IPS-20b (cell line): ENCODE data around the gene OR5K3.
"Not testable (repeated sequence)": the region's sequence is repeated elsewhere in the genome, so short reads cannot be mapped to it uniquely, and the experiment has no call there.

Experiments used
- H3K27ac ChIP-seq: one replicate; pipeline ENCODE4 v1.5.1; 2013; ENCODE audit warnings: low read length
- H3K27me3 ChIP-seq: 2 replicates; pipeline ENCODE4 v1.6.1; 2013; ENCODE audit warnings: mild to moderate bottlenecking, low read length, inconsistent platforms; ENCODE audit not compliant: insufficient read depth
- H3K36me3 ChIP-seq: 2 replicates; pipeline ENCODE4 v1.6.1; 2013; ENCODE audit warnings: low read depth, mild to moderate bottlenecking, inconsistent platforms, low read length, moderate library complexity; ENCODE audit not compliant: insufficient read depth
- H3K4me1 ChIP-seq: 2 replicates; pipeline ENCODE4 v1.6.1; 2013; ENCODE audit warnings: mild to moderate bottlenecking, control low read depth, inconsistent platforms, low read length, moderate library complexity; ENCODE audit not compliant: insufficient read depth
- H3K4me3 ChIP-seq: 2 replicates; pipeline ENCODE4 v1.5.1; 2013; ENCODE audit warnings: mild to moderate bottlenecking, low read length, inconsistent platforms
- H3K9ac ChIP-seq: 2 replicates; pipeline ENCODE4 v1.6.1; 2013; ENCODE audit warnings: low read depth, mild to moderate bottlenecking, inconsistent platforms, low read length, moderate library complexity
- H3K9me3 ChIP-seq: 2 replicates; pipeline ENCODE4 v1.6.1; 2013; ENCODE audit warnings: mild to moderate bottlenecking, low read depth, low read length, inconsistent platforms; ENCODE audit not compliant: insufficient read depth

Gene OR5K3

DNA sequence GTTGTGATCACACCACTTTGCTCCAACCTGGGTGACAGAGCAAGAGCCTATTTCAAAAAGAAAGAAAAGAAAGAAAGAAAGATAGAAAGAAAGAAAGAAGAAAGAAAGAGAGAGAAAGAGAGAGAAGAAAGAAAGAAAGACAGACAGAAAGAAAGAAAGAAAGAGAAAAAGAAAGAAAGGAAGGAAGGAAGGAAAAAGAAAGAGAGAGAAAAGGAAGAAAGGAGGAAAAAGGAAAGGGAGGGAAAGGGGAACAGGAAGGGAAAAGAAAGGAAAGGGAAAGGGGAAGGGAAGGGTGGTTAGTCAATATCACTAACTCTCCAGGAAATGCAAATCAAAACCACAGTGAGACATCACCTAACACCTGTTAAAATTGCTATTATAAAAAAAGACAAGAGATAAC is 18.6 kb upstream of the OR5K3 start:
- Histone ChIP-seq H3K9me3 (no peaks in the 10 kb centered on the region), H3K4me3 (no peak overlapping the region), H3K27me3 (no peaks in the 10 kb centered on the region), H3K27ac (no peak overlapping the region), H3K4me1 (no peaks in the 10 kb centered on the region), H3K9ac (no peak overlapping the region), H3K36me3 (no peaks in the 10 kb centered on the region)

DNA sequence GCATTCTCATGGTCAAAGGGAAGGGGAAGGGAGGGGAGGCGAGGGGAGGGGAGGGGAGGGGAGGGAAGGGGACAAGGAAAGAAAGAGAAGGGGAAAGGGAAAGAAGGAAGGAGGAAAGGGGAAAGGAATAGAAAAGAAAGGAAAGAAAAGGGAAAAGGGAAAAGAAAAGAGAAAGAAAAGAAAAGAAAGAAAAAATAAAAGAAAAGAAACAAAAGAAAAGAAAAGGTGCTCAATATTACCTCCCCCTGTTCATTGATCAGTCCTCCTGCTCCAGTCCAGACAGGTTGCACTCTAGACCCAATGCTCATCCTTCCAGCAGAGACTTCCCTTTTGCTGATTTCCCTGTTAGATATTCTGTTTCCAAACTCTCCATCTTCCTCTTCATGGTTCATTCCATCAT is 18.0 kb upstream of the OR5K3 start:
- Histone ChIP-seq H3K9ac (no peak overlapping the region), H3K36me3 (no peaks in the 10 kb centered on the region), H3K27ac (no peak overlapping the region), H3K9me3 (no peaks in the 10 kb centered on the region), H3K27me3 (no peaks in the 10 kb centered on the region), H3K4me3 (no peak overlapping the region), H3K4me1 (no peaks in the 10 kb centered on the region)

DNA sequence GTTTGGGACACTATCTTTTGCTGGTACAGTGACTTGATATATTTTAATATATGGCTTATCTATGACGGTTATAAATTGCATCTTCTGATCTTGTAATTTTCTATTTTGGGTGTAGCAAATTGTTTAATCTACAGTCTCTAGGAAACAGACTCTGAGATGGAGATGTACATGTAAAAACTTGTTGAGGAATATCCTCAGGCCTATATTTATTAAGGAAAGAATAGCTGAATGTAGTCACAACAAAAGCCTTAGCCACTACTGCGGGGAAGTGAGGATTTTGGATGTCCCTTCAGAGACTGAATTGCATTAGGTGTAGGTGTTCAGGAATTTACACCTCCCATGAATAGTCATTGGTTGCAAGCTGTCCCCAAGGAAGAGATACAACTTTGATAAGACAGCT is 13.8 kb upstream of the OR5K3 start:
- no peaks in the 10 kb centered on the region for H3K4me1 ChIP-seq
- H3K9me3 ChIP-seq = no peaks in the 10 kb centered on the region
- no peaks in the 10 kb centered on the region for H3K27me3 ChIP-seq
- no peaks in the 10 kb centered on the region for H3K36me3 ChIP-seq
- no peak overlapping the region for H3K4me3 ChIP-seq
- H3K9ac ChIP-seq = no peak overlapping the region
- H3K27ac ChIP-seq = no peak overlapping the region

DNA sequence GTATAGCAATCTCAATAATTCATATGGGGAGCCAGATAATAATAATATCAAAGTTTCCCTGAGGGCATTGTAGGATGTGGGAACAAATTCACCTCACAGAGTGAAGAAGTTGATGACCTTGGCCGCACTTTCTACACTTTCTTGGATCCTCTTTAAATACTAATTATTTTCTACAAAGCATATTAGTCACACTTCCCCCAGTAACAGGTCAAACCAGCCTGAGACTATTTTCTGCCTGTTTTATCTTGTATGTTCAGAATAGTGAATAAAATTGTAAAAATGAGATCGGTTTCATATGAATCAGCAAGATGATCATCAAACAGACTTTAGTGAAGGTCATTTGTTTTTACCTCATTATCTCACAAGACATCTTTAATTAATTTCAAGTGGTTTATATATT is 2.3 kb upstream of the OR5K3 start:
- no peaks in the 10 kb centered on the region for H3K9me3 ChIP-seq
- no peaks in the 10 kb centered on the region for H3K4me1 ChIP-seq
- H3K27me3 ChIP-seq = no peaks in the 10 kb centered on the region
- no peak overlapping the region for H3K9ac ChIP-seq
- H3K4me3 ChIP-seq = no peak overlapping the region
- H3K36me3 ChIP-seq = no peaks in the 10 kb centered on the region
- no peak overlapping the region for H3K27ac ChIP-seq

DNA sequence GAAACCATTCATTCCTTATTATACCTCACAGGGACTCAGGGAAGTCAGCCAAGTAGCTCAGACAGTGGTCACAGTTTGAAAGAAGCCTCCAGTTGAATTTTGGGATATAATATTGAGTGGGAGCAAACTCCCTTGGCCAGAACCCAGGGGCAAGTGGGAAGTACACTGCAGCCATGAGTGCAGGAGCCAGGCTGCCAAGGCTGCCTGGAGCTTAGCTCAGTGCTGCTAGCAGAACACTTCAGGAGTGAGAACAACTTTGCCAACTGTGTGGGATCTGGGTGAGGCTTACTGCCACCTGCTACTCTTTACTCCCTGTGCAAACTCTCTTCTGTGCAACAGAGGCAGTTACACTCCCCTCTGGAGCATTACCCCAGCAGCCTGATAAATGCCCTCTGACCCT is 4.6 kb downstream of the OR5K3 start:
- Histone ChIP-seq H3K4me3 (no peak overlapping the region), H3K36me3 (no peaks in the 10 kb centered on the region), H3K9ac (no peak overlapping the region), H3K9me3 (peaks cover 23% of the 10 kb centered on the region), H3K27ac (no peak overlapping the region), H3K4me1 (peaks cover 3% of the 10 kb centered on the region; the same call in 1 of the 2 replicates), H3K27me3 (no peaks in the 10 kb centered on the region)

DNA sequence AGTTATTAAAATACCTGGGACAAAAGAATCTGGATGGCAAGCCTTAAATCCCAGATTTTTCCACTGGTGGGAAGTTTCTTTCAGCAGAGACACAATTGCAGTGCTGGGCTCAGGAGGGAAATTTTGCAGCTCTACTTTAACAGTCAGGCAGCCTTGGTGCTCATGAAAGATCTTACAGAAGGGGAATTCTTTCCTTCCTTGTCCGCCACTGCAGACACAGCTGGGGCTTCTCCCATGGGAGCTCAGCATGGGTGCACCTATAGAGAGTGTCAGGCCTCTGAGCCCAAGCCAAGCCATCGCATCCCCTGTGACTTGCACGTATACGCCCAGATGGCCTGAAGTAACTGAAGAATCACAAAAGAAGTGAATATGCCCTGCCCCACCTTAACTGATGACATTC is 6.0 kb downstream of the OR5K3 start:
- not testable (repeated sequence) for H3K4me3 ChIP-seq, H3K4me1 ChIP-seq, H3K27ac ChIP-seq, H3K9ac ChIP-seq, H3K27me3 ChIP-seq, H3K36me3 ChIP-seq
- peaks cover 25% of the 10 kb centered on the region for H3K9me3 ChIP-seq

DNA sequence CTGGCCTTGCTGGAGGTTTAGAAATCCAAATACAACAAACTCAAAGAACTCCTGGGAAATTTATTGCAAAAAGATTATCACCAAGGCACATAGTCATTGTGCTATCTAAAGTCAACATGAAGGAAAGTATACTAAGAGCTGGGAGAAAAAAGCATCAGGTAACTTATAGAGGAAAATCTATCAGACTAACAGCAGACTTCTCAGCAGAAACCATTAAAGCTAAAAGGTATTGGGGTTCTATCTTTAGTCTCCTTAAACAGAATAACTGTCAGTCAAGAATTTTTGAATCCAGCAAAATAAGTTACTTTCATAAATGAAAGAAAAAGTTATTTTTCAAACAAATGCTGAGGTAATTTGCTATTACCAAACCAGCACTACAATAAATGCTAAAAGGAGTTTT is 8.0 kb downstream of the OR5K3 start:
- Histone ChIP-seq H3K4me1 (peaks cover 3% of the 10 kb centered on the region; the same call in 1 of the 2 replicates), H3K27ac (no peak overlapping the region), H3K36me3 (no peaks in the 10 kb centered on the region), H3K4me3 (no peak overlapping the region), H3K27me3 (no peaks in the 10 kb centered on the region), H3K9ac (no peak overlapping the region), H3K9me3 (peaks cover 38% of the 10 kb centered on the region)

DNA sequence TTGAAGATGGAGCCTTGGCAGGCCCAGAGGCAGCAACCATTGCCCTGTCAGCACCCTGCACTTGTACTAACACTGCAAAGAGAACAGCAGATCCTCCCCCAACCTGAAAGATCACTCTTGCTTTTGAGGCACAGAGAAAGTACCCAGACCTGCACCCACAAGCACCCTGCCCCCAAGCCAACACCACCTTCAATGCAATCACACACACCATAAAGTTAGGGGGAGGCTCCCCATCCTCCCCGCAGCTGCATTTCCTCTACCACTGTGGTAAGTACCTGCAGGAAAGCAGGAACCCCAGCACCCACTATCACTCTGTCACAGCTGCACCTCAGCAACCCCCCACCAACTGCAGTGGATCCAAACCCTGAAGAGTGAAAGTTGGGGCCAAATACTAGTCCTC is 12.0 kb downstream of the OR5K3 start:
- Histone ChIP-seq H3K9me3 (peaks cover 59% of the 10 kb centered on the region), H3K4me3 (no peak overlapping the region), H3K4me1 (no peaks in the 10 kb centered on the region), H3K9ac (no peak overlapping the region), H3K27ac (no peak overlapping the region), H3K36me3 (no peaks in the 10 kb centered on the region), H3K27me3 (no peaks in the 10 kb centered on the region)

DNA sequence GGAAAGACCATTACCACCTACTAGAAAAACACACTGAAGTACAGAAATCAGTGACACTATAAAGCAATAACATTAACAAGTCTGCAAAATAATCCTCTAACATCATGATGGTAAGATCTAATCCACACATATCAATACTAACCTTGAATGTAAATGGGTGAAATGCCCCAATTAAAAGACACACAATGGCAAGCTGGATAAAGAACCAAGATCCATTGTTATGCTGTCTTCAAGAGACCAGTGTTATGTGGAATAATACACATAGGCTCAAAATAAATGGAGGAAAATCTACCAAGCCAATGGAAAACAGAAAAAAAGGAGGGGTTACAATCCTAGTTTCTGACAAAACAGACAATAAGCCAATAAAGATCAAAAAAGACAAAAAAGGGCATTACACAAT is 13.5 kb downstream of the OR5K3 start:
- H3K36me3 ChIP-seq = no peaks in the 10 kb centered on the region
- H3K27me3 ChIP-seq = no peaks in the 10 kb centered on the region
- H3K9ac ChIP-seq = no peak overlapping the region
- H3K4me1 ChIP-seq = no peaks in the 10 kb centered on the region
- H3K27ac ChIP-seq = no peak overlapping the region
- peaks cover 44% of the 10 kb centered on the region for H3K9me3 ChIP-seq
- H3K4me3 ChIP-seq = no peak overlapping the region

DNA sequence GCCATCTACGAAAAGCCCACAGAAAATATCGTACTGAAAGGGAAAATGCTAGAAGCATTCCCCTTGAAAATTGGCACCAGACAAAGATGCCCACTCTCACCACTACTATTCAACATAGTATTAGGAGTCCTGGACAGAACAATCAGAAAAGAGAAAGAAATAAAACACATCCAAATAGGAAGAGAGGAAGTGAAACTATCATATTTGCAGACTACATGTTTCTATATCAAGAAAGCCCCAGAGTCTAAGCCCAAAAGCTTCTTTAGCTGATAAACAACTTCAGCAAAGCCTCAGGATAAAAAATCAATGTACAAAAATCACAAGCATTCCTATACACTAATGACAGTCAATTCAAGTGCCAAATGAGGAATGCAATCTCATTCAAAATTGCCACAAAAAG is 15.6 kb downstream of the OR5K3 start:
- no peaks in the 10 kb centered on the region for H3K36me3 ChIP-seq
- H3K9ac ChIP-seq = no peak overlapping the region
- H3K27me3 ChIP-seq = no peaks in the 10 kb centered on the region
- no peaks in the 10 kb centered on the region for H3K4me1 ChIP-seq
- peaks cover 38% of the 10 kb centered on the region for H3K9me3 ChIP-seq
- no peak overlapping the region for H3K4me3 ChIP-seq
- no peak overlapping the region for H3K27ac ChIP-seq

DNA sequence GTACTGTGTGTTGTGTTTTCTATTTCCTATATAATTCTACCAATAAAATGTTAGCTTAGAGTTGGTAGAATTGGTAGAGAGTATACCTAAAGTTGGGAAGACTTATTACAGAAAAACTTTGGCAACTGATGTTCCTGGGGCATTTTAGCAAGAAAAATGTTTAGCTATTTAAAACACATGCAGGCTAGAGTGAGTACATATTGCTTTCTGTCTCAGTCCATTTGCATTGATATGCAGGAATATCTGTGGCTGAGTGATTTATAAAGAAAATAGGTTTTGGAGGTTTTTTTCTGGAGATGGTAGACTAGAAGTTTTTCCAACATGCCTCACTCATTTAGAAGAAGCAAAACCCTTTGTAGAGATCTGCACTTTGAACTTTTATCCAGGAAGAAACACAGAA is 42.1 kb downstream of the OR5K3 start:
- H3K4me3 ChIP-seq = no peak overlapping the region
- no peak overlapping the region for H3K9ac ChIP-seq
- no peaks in the 10 kb centered on the region for H3K27me3 ChIP-seq
- H3K27ac ChIP-seq = no peak overlapping the region
- no peaks in the 10 kb centered on the region for H3K36me3 ChIP-seq
- H3K9me3 ChIP-seq = peaks cover 11% of the 10 kb centered on the region
- no peaks in the 10 kb centered on the region for H3K4me1 ChIP-seq

DNA sequence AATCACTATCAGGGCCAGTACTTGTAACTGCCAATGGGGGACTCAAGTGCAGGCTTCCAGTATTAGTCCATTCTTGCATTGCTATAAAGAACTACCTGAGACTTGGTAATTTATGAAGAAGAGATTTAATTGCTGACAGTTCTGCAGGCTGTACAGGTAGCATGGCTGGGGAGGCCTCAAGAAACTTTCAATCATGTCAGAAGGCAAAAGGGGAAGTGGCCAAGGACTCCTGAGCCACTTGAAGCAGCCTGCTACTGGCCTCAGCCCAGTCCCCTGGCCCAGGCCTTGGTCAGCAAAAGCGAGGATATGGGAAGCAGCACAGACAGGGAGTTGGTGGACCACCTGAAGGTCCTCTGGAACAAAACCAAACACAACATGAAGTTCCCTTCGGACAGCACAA is 43.3 kb downstream of the OR5K3 start:
- Histone ChIP-seq H3K27me3 (no peaks in the 10 kb centered on the region), H3K36me3 (no peaks in the 10 kb centered on the region), H3K9ac (no peak overlapping the region), H3K4me1 (no peaks in the 10 kb centered on the region), H3K27ac (no peak overlapping the region), H3K4me3 (no peak overlapping the region), H3K9me3 (peaks cover 11% of the 10 kb centered on the region)

DNA sequence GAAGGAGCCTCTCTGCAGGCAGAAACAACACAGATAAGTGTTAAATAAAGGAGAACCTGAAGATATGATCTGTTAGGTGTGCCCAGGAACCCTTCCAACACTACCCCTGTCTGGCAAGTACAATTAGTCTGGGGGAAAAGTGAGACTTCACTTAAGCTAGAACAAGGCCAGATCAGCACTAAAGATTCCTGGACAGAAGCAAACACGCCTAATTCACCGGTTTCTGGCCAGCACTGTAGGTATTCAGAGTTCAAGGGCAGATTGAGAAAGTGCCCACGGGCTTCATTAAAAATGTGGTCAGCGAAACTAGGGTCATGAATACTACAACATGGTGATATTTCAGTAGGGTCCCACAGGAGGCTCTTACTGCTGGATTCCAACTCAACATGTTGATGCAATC is 43.9 kb downstream of the OR5K3 start:
- no peak overlapping the region for H3K4me3 ChIP-seq
- H3K4me1 ChIP-seq = no peaks in the 10 kb centered on the region
- H3K9me3 ChIP-seq = peaks cover 8% of the 10 kb centered on the region
- no peaks in the 10 kb centered on the region for H3K36me3 ChIP-seq
- no peak overlapping the region for H3K9ac ChIP-seq
- H3K27me3 ChIP-seq = no peaks in the 10 kb centered on the region
- H3K27ac ChIP-seq = no peak overlapping the region
